Measurements from ENCODE around the gene CLMP. TPM values are rescaled to one million over a fixed set of nuclear protein-coding genes. Genes with fewer than 3 reads are reported as not detected.
"Not testable (repeated sequence)": the region's sequence is repeated elsewhere in the genome, so short reads cannot be mapped to it uniquely, and the experiment has no call there.

The CLMP gene
- total RNA-seq, 1 donor from 2014 or later: 5.9 TPM

DNA sequence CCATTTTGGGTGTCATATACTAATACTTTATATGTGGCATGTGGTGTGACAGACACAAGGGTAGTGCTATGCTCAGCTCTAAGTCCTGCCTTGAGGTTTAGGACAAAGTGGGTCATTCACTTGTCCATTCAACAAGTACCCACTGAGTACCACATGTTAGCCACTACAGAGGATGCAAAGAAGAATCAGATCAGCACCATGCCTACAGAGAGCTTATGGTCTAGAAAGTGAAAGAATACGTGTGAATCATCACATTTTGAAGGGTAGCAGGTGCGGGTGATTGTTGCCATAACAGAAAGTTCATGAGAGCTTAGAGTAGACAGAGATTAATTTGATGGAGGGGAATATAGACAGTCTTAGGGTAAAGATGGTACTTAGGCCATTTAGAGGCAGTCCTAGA lies 18.3 kb downstream of the CLMP start:
- intact Hi-C loops (cut with DNase I): no loop called here

GRCh38 chr11:123174196-123175183 lies 20.6 kb downstream of the CLMP start:
- no peak for DNase-seq (ENCODE audit: low spot score)
- intact Hi-C loops (cut with DNase I): no loop called here

More for the DNA sequence above, 18.3 kb downstream of the CLMP start:
- no peak for DNase-seq (ENCODE audit: low spot score)

GRCh38 chr11:123173856-123174186 lies 21.2 kb downstream of the CLMP start:
- intact Hi-C loops (cut with DNase I): no loop called here

DNA sequence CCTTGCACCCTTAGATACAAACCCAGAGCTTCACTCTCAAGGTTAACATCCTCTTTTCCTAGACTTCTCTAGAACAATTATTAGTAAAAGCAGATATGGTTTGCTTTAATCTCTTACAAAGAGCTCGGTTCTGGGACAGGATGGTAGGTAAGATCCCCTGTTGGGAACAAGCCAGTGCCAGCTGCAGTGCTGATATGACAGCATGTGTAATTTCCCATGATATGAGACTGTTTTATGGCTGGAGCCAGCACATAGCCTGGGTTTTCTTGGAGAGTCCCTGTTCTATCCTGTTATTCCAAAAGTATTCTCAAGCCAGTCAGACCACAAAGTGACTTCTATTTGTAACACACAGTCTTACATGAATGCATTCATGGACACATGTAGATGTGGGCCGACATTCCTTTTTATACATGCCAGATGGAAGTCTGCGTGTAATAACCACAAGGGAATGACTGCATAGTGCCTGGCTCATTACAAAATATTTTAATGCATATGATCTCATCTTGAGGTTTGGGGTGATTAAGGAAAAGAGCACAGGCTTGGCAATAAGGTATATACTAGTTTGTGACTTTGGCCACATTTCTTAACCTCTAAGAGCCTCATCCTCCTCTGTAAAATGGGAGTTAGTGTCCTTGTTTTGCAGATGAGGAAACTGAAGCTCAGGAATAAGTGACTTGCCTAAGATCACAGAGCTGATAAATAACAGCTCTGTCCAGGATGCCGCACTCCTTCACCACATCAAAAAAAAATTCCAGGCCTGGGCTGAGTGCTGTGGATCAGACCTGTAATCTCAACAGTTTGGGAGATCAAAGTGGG lies 21.8 kb downstream of the CLMP start:
- intact Hi-C loops (cut with DNase I): no loop called here
- DNase-seq (ENCODE audit: low spot score): no peak

More at GRCh38 chr11:123173856-123174186, 21.2 kb downstream of the CLMP start:
- no peak for DNase-seq (ENCODE audit: low spot score)

DNA sequence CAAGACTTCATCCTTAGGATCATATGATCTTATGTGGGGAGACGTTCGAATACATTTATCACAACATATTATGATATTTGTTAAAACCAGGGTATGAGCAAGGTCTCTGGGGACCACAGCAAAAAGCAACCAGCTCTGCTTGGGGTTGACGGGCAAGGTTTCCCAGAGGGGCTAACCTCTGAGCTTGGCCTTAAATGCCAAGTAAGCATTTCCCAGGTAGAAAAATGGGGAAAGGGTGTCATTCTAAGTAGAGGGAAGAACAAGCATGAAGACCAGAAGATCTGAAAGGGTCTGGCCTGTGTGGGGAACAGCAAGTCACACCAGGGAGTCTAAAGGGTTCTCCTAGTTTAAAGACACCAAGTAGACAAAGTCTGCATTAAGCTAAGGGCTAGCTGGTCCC lies 24.1 kb downstream of the CLMP start:
- intact Hi-C loops (cut with DNase I): no loop called here
- DNase-seq (ENCODE audit: low spot score): no peak

GRCh38 chr11:123169821-123170220 lies 25.2 kb downstream of the CLMP start:
- intact Hi-C loops (cut with DNase I): no loop called here
- no peak for DNase-seq (ENCODE audit: low spot score)

- intact Hi-C loops (cut with DNase I): no loop called here
- DNase-seq (ENCODE audit: low spot score): no peak
Measured at GRCh38 chr11:123168955-123169484, 26.0 kb downstream of the CLMP start.

DNA sequence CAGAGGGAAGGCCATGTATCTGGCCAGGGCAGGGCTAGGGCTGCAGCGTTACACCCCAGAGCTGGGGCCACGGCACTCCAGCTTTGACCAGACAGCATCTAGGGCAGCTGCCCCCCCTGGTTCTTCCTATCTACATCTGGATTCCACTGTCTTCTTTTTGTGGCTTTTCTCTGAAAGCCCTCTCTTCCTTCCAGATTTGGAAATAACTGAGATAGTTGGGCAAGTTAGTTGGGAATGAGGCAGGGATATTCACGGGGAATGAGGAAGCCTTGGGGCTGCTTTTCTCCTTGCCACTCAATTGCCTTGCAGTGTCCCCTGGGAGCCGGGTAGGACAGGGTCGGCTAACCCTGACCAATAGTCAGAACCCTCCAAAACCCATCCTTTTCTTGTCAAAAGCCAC lies 26.8 kb downstream of the CLMP start:
- intact Hi-C loops (cut with DNase I): no loop called here

DNA sequence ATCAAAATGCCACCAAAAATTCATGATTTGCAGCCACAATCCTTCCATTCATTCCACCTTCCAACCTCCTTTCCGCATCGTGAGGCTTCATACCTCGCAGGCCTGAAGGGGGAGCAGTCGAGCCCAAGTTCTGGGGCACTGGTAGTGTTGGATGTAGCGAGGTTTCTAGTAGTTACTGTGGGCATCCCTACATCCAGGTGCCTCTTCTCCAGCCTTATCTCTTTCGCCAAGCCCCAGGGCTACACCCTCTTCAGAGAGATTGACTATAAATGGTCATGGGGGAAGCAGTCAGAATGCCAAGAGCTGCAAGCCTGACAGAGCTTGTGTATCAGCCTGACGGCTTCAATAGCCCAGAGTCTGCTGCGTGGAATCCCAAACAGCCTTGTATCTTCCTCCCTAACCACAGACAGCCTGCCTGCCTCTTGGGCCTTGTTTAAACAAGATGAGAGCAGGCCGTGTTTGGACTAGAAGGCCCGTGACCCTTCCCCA lies 28.9 kb downstream of the CLMP start:
- DNase-seq (ENCODE audit: low spot score): no peak

More for the DNA sequence above, 26.8 kb downstream of the CLMP start:
- no peak for DNase-seq (ENCODE audit: low spot score)

GRCh38 chr11:123164732-123165450 lies 30.2 kb downstream of the CLMP start:
- DNase-seq (ENCODE audit: low spot score): no peak
- intact Hi-C loops (cut with DNase I): no loop called here

More for the DNA sequence above, 28.9 kb downstream of the CLMP start:
- intact Hi-C loops (cut with DNase I): no loop called here

GRCh38 chr11:123163621-123164020 lies 31.4 kb downstream of the CLMP start:
- intact Hi-C loops (cut with DNase I): no loop called here
- no peak for DNase-seq (ENCODE audit: low spot score)

DNA sequence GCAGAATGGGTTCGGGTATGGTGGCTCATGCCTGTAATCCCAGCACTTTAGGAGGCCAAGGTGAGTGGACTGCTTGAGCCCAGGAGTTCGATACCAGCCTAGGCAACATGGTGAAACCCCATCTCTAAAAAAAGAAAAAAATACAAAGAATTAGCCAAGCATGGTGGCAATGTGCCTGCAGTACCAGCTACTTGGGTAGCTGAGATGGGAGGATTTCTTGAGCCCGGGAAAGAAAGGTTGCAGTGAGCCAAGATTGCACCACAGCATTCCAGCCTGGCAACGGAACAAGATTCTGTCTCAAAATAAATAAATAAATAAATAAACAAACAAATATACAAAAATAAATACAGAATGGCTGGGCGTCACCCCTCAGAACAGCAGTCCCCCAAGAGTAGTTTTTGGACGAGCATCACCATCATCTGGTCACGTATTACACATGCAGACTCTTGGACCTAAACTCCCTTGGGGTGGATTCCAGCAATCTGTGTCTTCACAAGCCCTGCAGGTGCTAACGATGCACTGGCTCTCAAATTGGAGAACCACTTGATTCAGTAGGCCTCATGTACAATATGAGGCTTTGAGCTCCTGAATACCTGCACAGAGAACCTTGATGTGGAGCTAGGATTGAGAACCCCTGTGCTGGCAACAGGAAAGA lies 33.5 kb downstream of the CLMP start:
- intact Hi-C loops (cut with DNase I): no loop called here
- DNase-seq (ENCODE audit: low spot score): no peak

DNA sequence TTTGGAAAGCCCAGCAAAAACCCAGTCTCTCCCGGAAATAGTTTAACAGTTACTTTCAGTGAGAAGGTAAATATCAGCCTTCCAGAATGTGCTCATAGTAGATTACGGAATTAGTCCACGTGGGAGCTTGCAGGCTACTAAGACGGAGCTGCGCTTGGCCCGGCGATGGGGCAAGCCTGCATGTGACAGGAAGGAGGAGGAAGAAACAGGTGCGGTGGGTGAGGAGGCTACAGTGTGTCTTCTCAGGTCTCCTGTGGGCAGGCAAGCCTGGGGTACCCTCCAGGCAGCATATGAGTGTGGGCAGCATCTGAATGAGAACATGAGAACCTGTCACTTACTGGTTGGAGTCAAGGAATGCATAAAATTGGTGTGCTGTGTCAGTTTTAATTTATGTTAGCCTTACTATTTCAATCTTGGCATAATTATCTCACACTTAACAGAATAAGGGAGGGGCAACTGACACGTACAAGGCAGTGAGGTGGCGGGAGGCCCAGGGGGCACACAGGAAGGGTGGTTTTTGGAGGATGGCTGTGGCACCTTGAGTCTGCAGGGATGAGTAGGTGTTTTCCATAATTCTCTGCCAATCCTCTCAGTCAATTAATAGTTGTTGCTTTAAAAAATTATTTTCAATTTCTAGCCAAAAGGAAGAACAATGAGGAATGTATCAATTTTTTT lies 35.7 kb downstream of the CLMP start:
- no peak for DNase-seq (ENCODE audit: low spot score)
- intact Hi-C loops (cut with DNase I): no loop called here

DNA sequence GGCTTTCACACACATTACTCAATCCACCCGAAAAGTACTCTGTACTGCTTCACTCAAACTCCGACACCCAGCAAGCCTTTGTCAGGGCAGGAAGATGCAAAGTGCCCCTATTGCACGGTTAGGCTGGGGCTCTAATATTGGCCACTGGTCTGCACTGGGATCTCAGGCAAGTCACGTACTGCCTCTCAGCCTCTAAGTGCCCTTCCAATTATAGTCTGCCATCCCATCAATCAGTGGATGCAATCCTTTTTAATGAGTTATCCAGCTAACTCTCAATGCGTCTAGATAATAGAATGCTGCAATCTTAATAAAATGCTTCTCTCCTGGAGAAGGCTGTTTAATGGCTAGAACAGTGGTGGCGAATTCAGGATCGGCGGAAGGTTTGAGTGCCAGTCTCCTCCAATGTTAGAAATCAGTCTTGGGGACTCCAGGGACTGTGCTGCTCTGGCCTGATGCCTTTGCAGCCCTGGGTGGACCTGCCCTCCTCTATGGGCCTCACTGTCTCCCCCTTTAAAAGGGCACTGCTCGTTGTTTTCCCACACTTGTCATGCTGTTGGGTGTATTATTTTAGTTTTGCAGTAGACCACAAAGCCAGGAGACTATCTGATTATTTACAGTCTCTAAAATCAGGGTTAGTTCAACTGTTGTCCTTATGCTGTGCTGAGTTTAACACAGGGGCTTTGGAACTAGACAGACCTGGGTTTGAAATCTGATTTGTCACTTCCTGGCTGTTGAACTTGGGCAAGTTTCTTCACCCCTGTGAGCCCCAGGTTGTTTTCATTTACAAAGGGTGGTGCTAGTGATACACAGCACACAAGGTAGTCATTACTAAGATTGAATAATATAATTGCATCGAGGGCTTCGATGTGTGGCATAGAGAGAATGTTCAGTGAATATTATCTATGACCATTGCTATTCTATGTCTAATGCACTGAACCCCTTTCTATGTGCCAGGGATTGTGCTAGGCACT lies 36.7 kb downstream of the CLMP start:
- intact Hi-C loops (cut with DNase I): no loop called here
- no peak for DNase-seq (ENCODE audit: low spot score)

DNA sequence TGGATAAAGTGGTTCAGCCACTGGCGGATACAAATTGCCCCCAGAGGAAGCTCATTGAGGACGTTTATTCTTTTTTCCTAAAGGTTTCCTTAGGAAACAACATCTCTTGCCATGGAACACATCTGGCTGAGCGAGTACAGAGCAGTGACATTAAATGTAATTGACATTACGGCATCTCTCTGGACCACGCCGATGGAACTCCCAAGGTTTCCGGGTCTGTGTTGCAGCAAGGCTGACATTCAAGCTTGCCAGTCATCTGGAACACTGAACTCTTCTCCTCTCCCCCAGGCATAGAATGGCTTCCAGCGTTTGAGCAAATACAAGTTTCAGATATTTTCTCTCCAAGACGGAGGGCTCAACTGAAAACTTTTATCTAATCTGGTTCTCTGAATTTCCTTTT lies 42.1 kb downstream of the CLMP start:
- intact Hi-C loops (cut with DNase I): no loop called here
- DNase-seq (ENCODE audit: low spot score): no peak

- DNase-seq (ENCODE audit: low spot score); intact Hi-C loops (cut with DNase I): not testable (repeated sequence)
Measured at GRCh38 chr11:123152346-123152745, 42.7 kb downstream of the CLMP start.

DNA sequence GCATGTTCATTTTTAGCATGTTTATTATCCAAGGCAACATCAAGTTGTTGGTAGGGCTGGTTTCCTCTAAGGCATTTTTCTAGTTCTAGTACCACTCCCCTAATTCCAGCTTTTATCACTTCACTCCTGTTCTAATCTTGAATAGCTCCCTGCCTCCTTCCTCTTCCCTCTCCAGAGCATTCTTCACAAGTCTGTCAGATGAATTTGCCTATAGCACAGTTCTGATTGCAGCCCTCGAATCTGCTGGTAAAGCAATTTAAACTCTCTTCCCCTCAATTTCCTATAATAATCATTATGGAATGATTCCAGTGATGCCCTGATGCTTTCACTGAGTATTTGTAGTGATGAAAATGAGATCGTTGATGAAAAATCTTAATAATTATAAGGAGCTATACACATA lies 43.3 kb downstream of the CLMP start:
- intact Hi-C loops (cut with DNase I): no loop called here

More for the DNA sequence above, 43.3 kb downstream of the CLMP start:
- DNase-seq (ENCODE audit: low spot score): no peak

All from cardiac septum (tissue), 1 donor.